Measurements from ENCODE around the gene ABCB11.

ABCB11 gene

GRCh38 chr2:169042856-169043255 is 11.7 kb upstream of the ABCB11 start:
- DNase-seq (ENCODE audit: low read depth): no peak

GRCh38 chr2:169041594-169041993 is 10.5 kb upstream of the ABCB11 start:
- no peak for DNase-seq (ENCODE audit: low read depth)

DNA sequence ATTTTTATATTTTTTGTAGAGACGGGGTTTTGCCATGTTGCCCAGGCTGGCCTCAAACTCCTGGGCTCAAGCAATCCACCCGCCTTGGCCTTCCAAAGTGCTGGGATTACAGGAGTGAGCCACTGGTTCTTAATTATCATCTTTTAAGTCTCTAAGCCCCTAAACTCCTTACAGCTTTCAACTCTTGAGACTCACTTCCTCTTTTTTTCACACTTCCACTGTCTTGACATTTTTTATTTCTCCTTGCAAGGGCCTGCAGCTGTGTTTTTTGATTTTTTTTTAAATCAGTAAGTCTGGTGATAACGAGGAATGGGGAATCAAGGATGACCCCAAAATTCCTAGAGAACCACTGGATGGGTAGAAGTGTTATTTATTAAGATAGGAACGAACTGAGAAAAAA is 8.6 kb upstream of the ABCB11 start:
- no peak for DNase-seq (ENCODE audit: low read depth)

- DNase-seq (ENCODE audit: low read depth): peak; percentile 73
Observed at GRCh38 chr2:169038338-169038757, 7.2 kb upstream of the ABCB11 start.

DNA sequence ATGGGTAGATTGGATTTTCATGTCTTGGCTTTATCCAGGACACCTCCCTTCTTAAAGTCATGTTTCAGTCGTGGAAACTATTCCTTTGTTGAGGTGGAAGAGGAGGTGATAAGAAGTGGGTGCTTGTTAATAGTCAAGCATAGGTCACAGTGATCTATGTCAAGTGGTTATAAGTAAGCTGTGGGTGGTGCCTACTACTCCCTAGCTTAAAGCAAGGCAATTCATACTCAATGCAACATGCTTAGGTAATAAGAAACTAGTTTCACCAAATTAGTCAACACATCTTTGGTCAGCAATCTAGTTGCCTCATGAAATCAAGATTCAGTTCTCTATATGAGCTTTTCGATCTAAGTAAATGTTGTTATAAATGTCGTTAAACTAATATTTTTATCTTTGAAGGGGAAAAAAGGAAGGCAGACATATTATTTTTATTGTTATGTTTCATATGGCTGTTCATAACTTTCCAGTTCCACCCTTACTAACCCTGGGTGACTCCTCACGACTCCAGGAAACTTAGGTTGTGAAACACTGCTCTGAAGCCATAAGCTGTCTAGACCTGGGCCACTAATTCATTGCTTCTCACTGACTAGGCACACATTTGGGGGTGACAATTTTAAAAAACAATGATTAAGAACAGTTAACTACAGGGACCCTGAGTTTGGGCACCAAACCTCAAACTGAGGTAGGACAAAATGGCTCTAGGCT is 5.8 kb upstream of the ABCB11 start:
- DNase-seq (ENCODE audit: low read depth): peak; percentile 7

DNA sequence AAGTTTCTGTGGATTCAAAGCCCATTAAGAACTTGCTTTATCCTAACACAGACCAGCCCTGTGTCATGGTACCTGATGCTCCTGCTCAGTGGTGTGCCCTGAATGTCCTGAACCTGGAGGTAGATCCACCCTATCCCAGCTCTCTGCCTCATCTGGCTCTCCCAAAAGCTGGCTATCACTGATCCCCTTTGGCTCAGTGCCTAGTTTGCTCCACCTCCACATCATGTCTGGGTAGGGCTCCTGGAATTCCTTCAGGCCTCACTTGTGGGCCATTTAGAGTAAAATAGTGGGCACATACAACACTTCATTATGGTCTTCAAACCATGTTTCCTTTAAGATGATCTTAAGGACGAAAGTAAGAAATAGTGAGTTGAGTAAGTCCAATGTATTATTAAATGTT is 4.8 kb upstream of the ABCB11 start:
- DNase-seq (ENCODE audit: low read depth): no peak

DNA sequence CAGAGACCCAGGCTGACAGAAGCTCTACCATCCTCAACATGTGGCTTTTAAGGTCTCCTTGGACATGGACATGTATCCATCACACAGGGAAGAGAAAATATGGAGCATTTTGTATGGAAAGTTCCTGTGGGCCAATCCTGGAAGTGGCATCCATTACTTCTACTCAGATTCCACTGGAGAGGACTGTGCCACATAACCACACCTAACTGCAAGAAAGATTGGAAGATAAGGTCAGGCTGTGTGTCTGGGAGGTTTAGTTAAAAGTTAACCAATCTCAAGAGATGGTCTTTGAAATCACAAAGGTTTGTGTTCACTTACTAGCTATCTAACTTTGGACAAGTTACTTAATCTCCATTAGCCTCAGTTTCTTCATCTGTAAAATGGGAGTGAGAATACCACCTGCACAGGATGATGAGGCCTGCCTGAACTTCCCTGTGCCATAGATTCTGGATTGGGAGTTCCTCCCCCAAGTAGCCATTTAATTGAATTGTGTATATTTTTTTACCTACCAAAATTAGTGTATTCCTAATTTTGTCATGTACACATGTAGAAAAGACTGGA is 3.9 kb upstream of the ABCB11 start:
- DNase-seq (ENCODE audit: low read depth): no peak

DNA sequence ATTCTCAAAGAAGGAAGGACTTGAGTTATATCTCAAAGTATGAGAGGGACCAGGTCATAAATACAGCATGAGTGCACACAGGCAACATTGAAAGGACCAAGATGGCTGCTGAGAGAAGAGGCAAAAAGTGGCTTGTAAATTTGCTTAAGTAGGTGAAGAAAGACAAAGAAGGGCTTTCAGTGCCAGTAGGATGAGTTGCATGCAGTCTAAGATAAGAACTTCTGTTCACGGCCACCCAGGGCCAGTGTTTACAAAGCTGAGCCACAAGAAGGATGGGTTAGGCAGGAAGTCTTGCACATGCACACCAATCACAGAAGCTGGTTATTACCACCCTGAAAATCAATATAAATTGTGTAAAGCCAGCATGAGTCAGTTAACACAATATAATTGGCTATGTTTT is 3.1 kb upstream of the ABCB11 start:
- DNase-seq (ENCODE audit: low read depth): peak; percentile 68

GRCh38 chr2:169029341-169029740 is 1.8 kb downstream of the ABCB11 start:
- no peak for DNase-seq (ENCODE audit: low read depth)

DNA sequence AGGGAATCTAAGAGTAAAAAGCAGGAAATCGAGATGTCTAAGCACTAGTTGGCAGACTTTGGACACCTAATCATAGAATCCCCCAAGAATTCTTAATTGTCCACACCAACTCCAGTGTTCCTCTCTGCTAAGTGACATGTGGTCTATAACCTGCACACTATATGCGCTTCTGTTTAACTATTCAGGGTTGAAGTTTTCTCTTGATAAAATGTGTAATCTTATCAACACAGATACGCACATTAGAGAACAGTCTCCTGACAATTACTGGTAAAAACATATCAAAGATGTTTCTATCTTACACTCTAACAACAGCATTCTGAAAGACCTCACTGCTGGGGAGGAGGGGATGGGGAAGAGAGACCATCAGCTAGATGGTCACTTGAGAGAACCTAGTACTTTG is 3.9 kb downstream of the ABCB11 start:
- DNase-seq (ENCODE audit: low read depth): no peak

- peak; percentile 25 for DNase-seq (ENCODE audit: low read depth)
Observed at GRCh38 chr2:169026056-169026455, 5.1 kb downstream of the ABCB11 start.

DNA sequence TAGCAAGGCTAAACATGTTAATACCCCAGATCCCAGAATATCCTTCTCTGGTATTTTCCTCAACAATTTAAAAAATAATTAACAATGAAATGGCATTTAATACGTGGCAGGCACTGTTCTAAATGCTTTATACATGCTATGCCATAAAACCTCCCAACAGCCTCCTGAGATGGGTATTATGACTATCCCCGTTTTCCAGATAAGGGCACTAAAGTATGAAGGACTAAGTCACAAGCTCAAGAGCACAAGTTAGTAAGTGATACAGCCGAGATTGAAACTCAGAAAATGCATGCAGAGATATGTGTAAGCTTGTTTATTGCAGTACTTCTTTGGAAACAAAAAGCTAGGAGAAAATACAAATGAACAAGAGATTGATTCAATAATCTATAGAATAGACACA is 8.0 kb downstream of the ABCB11 start:
- DNase-seq (ENCODE audit: low read depth): no peak

DNA sequence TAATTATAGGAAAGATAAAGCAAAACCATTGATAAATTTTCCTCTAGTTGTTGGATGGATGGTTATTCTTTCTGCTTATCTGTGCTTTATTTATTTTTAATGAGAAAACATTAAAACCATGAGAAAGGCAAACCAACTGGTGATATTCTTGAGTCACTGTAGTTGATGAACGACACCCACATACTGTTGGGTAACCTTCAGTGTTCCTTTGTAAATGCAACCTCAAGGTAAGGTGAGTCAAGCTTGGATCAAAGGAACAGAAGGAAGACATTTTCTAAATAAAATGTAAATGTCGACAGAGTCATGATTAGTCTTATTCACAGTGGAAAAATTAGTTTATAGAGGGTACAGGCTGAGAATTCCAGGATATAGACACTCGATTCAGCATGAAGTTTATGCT is 12.7 kb downstream of the ABCB11 start:
- no peak for DNase-seq (ENCODE audit: low read depth)

DNA sequence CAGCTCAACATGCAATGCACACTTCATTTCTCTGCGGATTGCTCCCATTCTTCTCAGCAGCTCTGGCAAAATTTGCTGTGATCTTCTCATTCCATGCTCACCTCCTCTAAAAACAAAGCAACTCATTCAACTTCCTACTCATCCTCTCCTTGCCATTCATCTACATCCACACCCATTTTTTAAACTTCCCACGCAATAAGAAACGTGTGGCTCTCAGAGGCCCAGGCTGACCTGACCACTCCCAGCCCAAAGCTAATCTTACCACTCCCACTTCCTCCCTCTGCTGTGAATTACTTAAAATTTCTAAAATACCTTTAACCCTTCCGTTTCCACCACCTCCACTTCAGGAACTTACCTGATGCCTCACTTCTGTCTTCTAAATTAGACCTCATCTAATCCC is 15.2 kb downstream of the ABCB11 start:
- no peak for DNase-seq (ENCODE audit: low read depth)

DNA sequence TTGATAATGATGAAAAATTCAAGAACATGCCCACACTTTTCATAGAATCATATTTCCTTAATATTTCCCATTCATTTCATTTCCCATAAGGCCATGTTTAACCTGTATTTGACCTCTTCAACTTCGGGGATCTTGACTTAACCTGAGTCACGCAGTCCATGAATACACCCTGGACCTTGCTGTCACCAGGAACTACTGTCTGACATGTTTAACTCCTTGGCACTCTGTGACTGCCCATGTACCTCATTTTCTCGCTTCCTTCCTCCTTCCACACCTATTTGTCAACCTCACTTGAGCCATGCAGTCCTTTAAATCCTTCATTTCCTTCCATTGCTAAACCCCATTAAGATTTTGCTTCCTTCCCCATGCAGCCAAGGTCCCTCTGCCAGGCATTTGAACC is 16.3 kb downstream of the ABCB11 start:
- no peak for DNase-seq (ENCODE audit: low read depth)

DNA sequence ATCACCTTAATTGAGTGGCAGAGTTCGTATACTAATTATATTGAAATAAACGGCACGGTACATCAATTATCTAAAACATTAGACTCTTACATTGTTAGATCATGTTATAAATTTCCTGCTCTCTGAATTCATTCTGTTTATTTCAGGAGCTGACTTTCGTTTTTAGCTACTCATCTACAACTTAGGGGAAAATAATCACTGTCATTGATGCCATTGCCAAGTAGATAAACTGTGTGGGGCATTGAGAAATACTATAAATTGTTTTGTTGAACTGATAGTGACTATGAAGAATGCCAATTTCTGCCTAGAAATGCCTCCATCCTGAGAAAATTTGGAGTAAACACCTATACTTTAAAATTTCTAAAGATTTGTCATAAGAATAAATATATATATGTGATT is 17.5 kb downstream of the ABCB11 start:
- DNase-seq (ENCODE audit: low read depth): no peak

- no peak for DNase-seq (ENCODE audit: low read depth)
Observed at GRCh38 chr2:169012812-169013627, 18.1 kb downstream of the ABCB11 start.

DNA sequence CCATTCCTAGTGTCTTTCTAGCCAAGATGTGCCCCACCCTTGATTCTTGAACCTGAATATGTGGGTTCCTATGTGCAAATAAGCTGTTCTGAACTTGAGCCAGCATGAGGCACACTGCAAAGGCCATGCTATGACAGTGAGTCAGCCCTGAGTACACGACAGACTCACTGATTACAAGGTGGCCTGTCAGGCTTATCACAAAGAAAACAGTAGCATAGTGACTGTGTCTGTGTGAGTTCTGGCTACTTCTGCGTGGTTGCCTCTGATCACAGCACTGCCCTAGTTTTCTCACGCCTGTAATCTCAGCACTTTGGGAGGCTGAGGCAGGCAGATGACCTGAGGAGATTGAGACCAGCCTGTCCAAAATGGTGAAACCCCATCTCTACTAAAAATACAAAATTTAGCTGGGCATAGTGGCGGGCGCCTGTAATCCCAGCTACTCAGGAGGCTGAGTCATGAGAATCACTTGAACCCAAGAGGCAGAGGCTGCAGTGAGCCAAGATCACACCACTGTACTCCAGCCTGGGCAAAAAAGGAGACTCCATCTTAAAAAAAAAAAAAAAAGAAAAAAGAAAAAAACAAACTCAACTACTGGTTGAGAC is 18.8 kb downstream of the ABCB11 start:
- DNase-seq (ENCODE audit: low read depth): peak; percentile 68

- DNase-seq (ENCODE audit: low read depth): no peak
Observed at GRCh38 chr2:169011698-169012097, 19.4 kb downstream of the ABCB11 start.

DNA sequence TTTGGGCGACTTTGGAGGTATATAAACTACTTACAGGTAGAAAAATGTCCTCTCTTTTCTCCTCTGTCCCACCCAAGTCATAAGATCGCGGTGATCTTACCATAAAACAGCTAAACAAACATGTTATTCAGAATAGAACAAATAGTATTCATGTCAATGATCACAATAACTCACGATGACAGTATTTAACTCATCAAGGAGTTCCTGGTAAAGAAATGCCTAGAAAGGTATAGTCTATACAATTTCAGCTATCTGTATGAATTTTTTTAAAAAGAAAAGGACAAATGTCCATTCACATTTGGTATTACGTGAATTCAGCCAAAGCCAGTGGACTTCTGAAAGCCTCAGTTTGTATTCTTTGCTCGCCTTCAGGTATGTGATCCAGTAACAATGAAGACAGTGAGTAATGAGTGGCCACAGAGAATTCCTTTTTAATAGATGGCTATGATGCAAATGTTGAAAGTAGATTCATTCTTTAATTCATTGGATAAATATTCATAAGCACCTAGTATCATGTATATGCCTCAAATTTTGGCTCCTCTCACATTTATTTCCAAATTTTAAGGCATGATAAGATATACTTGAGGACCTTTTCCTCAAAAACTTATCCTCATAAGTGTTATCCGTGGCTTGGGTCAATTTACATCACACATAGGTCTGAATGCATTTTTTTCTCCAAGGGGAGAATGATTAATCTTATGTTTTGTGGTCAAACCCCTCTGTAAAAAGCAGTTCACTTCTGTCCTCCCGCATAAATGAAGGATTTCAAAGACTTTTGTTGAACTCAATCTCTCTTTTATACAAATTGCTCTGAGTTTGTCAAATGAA is 20.3 kb downstream of the ABCB11 start:
- DNase-seq (ENCODE audit: low read depth): no peak

- DNase-seq (ENCODE audit: low read depth): no peak
Observed at GRCh38 chr2:169009865-169010579, 21.1 kb downstream of the ABCB11 start.
